Measurements from ENCODE around the gene LRFN2. TPM values are rescaled to one million over a fixed set of nuclear protein-coding genes. Genes with fewer than 3 reads are reported as not detected.

LRFN2 gene
- polyA plus RNA-seq, 1 experiment = not detected

DNA sequence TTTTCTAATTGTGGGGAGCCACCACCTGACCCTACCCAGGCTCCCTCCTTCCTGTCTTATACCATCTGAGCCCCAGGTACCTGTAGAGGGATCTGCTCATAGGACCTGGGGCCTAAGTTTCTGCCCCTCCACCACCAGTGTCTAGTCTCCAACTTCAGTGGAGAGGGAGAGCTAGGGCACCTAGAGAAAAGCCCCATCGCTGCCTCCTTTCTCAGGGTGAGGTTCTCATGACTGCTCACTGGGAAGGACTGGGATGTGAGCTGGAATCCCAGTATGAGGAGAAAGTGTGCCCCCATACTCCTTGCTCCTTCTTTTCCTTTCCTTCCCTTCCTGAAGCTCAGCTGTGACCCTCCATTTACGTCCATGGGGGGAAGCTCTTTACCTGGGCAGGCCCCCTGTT lies 231.6 kb downstream of the LRFN2 start:
- Histone ChIP-seq H3K4me3 (ENCODE audit: low read depth, low read length) (no peak overlapping the region), H3K27ac (ENCODE audit: low read depth, low read length) (no peak overlapping the region), H3K27me3 (ENCODE audit: control insufficient read depth, insufficient read depth, low read length) (no peaks in the 10 kb centered on the region), H3K9me3 (ENCODE audit: control insufficient read depth, insufficient read depth, low read length) (no peaks in the 10 kb centered on the region)
- CTCF ChIA-PET = no interaction called here
- no peak for DNase-seq (ENCODE audit: low read depth, low spot score)
- TF ChIP-seq, protein P1, sequence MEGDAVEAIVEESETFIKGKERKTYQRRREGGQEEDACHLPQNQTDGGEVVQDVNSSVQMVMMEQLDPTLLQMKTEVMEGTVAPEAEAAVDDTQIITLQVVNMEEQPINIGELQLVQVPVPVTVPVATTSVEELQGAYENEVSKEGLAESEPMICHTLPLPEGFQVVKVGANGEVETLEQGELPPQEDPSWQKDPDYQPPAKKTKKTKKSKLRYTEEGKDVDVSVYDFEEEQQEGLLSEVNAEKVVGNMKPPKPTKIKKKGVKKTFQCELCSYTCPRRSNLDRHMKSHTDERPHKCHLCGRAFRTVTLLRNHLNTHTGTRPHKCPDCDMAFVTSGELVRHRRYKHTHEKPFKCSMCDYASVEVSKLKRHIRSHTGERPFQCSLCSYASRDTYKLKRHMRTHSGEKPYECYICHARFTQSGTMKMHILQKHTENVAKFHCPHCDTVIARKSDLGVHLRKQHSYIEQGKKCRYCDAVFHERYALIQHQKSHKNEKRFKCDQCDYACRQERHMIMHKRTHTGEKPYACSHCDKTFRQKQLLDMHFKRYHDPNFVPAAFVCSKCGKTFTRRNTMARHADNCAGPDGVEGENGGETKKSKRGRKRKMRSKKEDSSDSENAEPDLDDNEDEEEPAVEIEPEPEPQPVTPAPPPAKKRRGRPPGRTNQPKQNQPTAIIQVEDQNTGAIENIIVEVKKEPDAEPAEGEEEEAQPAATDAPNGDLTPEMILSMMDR (IDR thresholded peaks at IDR 0.05; ENCODE audit: low read depth, low read length) = no peak
- POLR2A ChIA-PET = no interaction called here

GRCh38 chr6:40355066-40355465 lies 232.1 kb downstream of the LRFN2 start:
- POLR2A ChIA-PET = no interaction called here
- no peaks in the 10 kb centered on the region for H3K27me3 ChIP-seq (ENCODE audit: control insufficient read depth, insufficient read depth, low read length)
- no peak overlapping the region for H3K27ac ChIP-seq (ENCODE audit: low read depth, low read length)
- CTCF ChIA-PET = no interaction called here
- H3K9me3 ChIP-seq (ENCODE audit: control insufficient read depth, insufficient read depth, low read length) = no peaks in the 10 kb centered on the region
- no peak for DNase-seq (ENCODE audit: low read depth, low spot score)
- H3K4me3 ChIP-seq (ENCODE audit: low read depth, low read length) = no peak overlapping the region
- TF ChIP-seq, protein P1 (IDR thresholded peaks at IDR 0.05; ENCODE audit: low read depth, low read length) = no peak

GRCh38 chr6:40353967-40354452 lies 233.2 kb downstream of the LRFN2 start:
- Histone ChIP-seq H3K9me3 (ENCODE audit: control insufficient read depth, insufficient read depth, low read length) (no peaks in the 10 kb centered on the region), H3K4me3 (ENCODE audit: low read depth, low read length) (no peak overlapping the region), H3K27ac (ENCODE audit: low read depth, low read length) (no peak overlapping the region), H3K27me3 (ENCODE audit: control insufficient read depth, insufficient read depth, low read length) (no peaks in the 10 kb centered on the region)
- CTCF ChIA-PET = no interaction called here
- no peak for DNase-seq (ENCODE audit: low read depth, low spot score)
- POLR2A ChIA-PET = no interaction called here
- TF ChIP-seq, protein P1 (IDR thresholded peaks at IDR 0.05; ENCODE audit: low read depth, low read length) = no peak

DNA sequence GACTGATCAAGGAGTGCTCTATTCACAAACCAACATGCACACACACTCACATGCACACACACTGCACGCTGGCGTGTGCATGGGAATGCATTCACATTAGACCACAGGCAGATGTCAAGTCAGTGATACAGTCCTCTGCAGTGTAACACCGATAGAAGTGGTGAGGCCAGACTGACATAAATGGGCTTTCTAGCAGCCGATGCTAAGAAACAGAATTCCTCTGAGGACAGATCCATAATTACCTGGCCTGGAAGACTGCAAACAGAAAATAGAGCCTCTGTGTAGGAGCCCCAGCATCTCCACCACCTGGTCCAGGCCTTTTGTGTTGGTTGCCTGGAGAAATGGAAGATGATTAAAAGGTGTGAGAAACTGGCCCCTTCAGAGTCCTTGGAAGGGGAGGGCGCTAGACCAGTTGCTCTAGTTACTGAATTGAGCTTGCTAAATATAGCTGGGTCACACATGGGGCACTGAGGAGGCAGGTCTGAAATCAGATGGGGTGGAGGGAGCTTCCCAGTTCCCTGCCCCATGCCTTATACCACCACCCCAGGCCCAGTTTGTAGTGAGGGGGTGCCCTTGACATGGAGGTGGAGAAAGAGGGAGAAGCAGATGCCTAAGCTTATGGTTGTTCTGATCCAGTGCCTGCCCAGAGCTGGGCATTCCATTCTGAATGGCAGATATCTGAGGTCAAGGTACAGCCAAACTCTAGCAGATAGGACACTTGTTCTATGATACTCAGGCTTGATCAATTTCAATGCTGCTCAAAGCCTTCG lies 233.8 kb downstream of the LRFN2 start:
- Histone ChIP-seq H3K27me3 (ENCODE audit: control insufficient read depth, insufficient read depth, low read length) (no peaks in the 10 kb centered on the region), H3K9me3 (ENCODE audit: control insufficient read depth, insufficient read depth, low read length) (no peaks in the 10 kb centered on the region), H3K4me3 (ENCODE audit: low read depth, low read length) (no peak overlapping the region), H3K27ac (ENCODE audit: low read depth, low read length) (no peak overlapping the region)
- DNase-seq (ENCODE audit: low read depth, low spot score) = no peak
- TF ChIP-seq, protein P1 (IDR thresholded peaks at IDR 0.05; ENCODE audit: low read depth, low read length) = no peak
- ChIA-PET POLR2A (no interaction called here), CTCF (no interaction called here)

- DNase-seq (ENCODE audit: low read depth, low spot score) = no peak
- ChIA-PET POLR2A (no interaction called here), CTCF (interaction anchor here (0.6 kb wide), 1 partner anchor 189 kb away, joined by 4 read pairs; no protein-coding TSS in a partner anchor)
- H3K4me3 ChIP-seq (ENCODE audit: low read depth, low read length) = no peak overlapping the region
- no peaks in the 10 kb centered on the region for H3K9me3 ChIP-seq (ENCODE audit: control insufficient read depth, insufficient read depth, low read length)
- H3K27me3 ChIP-seq (ENCODE audit: control insufficient read depth, insufficient read depth, low read length) = no peaks in the 10 kb centered on the region
- TF ChIP-seq, protein P1 (IDR thresholded peaks at IDR 0.05; ENCODE audit: low read depth, low read length) = no peak
- no peak overlapping the region for H3K27ac ChIP-seq (ENCODE audit: low read depth, low read length)
Measured at GRCh38 chr6:40352527-40353170, 234.5 kb downstream of the LRFN2 start.
